ENCODE measurements around the gene CRIP2. TPM values are rescaled to one million over a fixed set of nuclear protein-coding genes. Genes with fewer than 3 reads are reported as not detected.

CRIP2 gene
- total and polyA plus RNA-seq, 2 experiments from 2014 or later = 3.4 to 9.6 TPM

DNA sequence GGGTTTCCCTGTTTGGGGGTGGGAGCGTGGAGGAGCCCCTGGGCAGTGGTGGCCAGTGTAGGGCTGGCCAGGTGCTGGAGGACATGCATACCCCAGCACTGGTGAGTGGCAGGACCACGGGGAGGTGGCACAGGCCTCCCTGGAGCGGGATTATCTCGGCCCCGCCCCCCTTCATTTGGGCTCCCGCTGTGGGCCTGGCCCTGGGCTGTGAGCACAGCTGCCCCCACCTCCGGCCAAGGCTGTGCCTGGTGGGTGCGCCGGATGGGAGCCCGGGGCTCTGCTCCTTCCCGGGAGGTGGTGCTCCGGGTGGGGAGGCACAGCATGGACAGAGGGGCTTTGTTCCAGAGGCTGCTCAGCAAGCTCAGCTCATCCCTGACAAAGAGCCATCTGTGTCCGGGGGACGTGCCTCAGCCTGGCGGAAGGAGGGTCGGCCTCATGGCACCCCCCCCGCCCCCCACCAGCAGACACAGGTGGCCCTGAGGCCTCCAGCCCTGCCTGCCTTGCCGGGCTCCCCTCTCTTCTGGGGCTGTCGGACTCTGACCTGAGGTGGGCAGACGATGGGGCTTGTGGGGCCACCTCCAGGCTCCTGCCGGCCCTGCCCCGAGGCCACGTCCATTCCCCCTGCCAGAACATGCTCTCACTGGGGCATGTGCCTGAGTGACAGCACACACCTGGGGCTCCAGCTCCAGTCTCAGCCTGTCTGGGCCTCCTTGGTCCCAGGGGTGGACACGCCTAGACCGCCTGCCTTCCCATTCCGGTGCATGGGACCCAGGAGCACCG lies 24.8 kb downstream of the CRIP2 start:
- Mint-ChIP-seq H3K9me3 (no peaks in the 10 kb centered on the region), H3K27me3 (ENCODE audit: insufficient read depth, low read depth, poor library complexity) (peaks cover 3% of the 10 kb centered on the region), H3K4me3 (no peak overlapping the region), H3K27ac (no peak overlapping the region), H3K4me1 (0 out of 3 replicates have a peak, but pooled peaks cover 2% of the 10 kb centered on the region), H3K36me3 (ENCODE audit: low read depth) (no peaks in the 10 kb centered on the region)
- Histone ChIP-seq H3K36me3 (ENCODE audit: insufficient read depth) (no peaks in the 10 kb centered on the region), H3K4me3 (no peak overlapping the region), H3K4me2 (no peak overlapping the region), H2AFZ (no peak overlapping the region), H3K9me2 (ENCODE audit: insufficient read depth) (no peaks in the 10 kb centered on the region), H3F3A (replicated peaks; ENCODE audit: low read depth) (no peaks in the 10 kb centered on the region), H4K20me1 (replicated peaks; ENCODE audit: insufficient read depth) (no peaks in the 10 kb centered on the region), H3K27ac (ENCODE audit: low read depth) (no peak overlapping the region), H3K79me2 (replicated peaks; ENCODE audit: insufficient read depth) (no peaks in the 10 kb centered on the region), H3K27me3 (ENCODE audit: insufficient read depth) (no peaks in the 10 kb centered on the region), H3K4me1 (ENCODE audit: insufficient read depth) (no peaks in the 10 kb centered on the region)
- DNase-seq (ENCODE audit: low spot score) (no peak), ATAC-seq (peak; percentile 51)
- TF ChIP-seq, protein P1, sequence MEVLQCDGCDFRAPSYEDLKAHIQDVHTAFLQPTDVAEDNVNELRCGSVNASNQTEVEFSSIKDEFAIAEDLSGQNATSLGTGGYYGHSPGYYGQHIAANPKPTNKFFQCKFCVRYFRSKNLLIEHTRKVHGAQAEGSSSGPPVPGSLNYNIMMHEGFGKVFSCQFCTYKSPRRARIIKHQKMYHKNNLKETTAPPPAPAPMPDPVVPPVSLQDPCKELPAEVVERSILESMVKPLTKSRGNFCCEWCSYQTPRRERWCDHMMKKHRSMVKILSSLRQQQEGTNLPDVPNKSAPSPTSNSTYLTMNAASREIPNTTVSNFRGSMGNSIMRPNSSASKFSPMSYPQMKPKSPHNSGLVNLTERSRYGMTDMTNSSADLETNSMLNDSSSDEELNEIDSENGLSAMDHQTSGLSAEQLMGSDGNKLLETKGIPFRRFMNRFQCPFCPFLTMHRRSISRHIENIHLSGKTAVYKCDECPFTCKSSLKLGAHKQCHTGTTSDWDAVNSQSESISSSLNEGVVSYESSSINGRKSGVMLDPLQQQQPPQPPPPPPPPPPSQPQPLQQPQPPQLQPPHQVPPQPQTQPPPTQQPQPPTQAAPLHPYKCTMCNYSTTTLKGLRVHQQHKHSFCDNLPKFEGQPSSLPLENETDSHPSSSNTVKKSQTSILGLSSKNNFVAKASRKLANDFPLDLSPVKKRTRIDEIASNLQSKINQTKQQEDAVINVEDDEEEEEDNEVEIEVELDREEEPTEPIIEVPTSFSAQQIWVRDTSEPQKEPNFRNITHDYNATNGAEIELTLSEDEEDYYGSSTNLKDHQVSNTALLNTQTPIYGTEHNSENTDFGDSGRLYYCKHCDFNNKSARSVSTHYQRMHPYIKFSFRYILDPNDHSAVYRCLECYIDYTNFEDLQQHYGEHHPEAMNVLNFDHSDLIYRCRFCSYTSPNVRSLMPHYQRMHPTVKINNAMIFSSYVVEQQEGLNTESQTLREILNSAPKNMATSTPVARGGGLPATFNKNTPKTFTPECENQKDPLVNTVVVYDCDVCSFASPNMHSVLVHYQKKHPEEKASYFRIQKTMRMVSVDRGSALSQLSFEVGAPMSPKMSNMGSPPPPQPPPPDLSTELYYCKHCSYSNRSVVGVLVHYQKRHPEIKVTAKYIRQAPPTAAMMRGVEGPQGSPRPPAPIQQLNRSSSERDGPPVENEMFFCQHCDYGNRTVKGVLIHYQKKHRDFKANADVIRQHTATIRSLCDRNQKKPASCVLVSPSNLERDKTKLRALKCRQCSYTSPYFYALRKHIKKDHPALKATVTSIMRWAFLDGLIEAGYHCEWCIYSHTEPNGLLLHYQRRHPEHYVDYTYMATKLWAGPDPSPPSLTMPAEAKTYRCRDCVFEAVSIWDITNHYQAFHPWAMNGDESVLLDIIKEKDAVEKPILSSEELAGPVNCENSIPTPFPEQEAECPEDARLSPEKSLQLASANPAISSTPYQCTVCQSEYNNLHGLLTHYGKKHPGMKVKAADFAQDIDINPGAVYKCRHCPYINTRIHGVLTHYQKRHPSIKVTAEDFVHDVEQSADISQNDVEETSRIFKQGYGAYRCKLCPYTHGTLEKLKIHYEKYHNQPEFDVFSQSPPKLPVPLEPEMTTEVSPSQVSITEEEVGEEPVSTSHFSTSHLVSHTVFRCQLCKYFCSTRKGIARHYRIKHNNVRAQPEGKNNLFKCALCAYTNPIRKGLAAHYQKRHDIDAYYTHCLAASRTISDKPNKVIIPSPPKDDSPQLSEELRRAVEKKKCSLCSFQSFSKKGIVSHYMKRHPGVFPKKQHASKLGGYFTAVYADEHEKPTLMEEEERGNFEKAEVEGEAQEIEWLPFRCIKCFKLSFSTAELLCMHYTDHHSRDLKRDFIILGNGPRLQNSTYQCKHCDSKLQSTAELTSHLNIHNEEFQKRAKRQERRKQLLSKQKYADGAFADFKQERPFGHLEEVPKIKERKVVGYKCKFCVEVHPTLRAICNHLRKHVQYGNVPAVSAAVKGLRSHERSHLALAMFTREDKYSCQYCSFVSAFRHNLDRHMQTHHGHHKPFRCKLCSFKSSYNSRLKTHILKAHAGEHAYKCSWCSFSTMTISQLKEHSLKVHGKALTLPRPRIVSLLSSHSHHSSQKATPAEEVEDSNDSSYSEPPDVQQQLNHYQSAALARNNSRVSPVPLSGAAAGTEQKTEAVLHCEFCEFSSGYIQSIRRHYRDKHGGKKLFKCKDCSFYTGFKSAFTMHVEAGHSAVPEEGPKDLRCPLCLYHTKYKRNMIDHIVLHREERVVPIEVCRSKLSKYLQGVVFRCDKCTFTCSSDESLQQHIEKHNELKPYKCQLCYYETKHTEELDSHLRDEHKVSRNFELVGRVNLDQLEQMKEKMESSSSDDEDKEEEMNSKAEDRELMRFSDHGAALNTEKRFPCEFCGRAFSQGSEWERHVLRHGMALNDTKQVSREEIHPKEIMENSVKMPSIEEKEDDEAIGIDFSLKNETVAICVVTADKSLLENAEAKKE (CRISPR knock-in tag; IDR thresholded peaks at IDR 0.05) = no peak
- TF ChIP-seq STAT1 (IDR thresholded peaks at IDR 0.05; ENCODE audit: unreplicated experiment) (no peak), JUNB (IDR thresholded peaks at IDR 0.05; ENCODE audit: unreplicated experiment) (no peak), ZNF331 (CRISPR knock-in tag; IDR thresholded peaks at IDR 0.05; ENCODE audit: low read depth) (no peak), NANOG (IDR thresholded peaks at IDR 0.05; ENCODE audit: borderline replicate concordance) (no peak), POLR2AphosphoS5 (IDR thresholded peaks at IDR 0.05; ENCODE audit: low read depth) (no peak)

Data from GM23338 (cell line).